Heart left ventricle (tissue), 13 donors: ENCODE results near the gene ARRB1.

Experiments
- POLR2A ChIP-seq, 2 donors: fragments of 450-650 bp; IDR thresholded peaks; one replicate each; pipeline ENCODE4 v1.6.1; 2017; ENCODE audit warnings: antibody characterized with exemption in 2 of 2, mild to moderate bottlenecking in 2 of 2, moderate library complexity in 2 of 2
- TF ChIP-seq, protein P1 (sequence below), 12 donors: fragments of 200-600 bp; sonication (generic) in 4 of 12; IDR thresholded peaks; one replicate each; pipeline versions ENCODE4 v1.5.0 to v1.8.0; 2018 to 2022; ENCODE audit warnings: antibody characterized with exemption in 12 of 12, mild to moderate bottlenecking in 5 of 12
- donor health status: ischemic (EF 13 %, LVEDD 7.1; RV severe dilation, severe dysfunction).
- donor health status: DM: no; HTN: yes; CAD: no.
- donor health status: DM: no; HTN: no; CAD: no.
- donor health status: ischemic (EF 25% LVEDD 6.9; RV normal size, moderate dysfunction).
- donor health status: ischemic (EF 25% LVEDD 5.7; RV mildly dilated, moderate dysfunction).
- donor health status: ischemic (EF 35%, LVEDD 5.7; RV mildly dilated, moderate dysfunction).
- donor health status: nonischemic (EF 11% LVEDD 7.7; RV severe dilation, severe dysfunction).
- donor health status: DM: yes; HTN: yes; CAD: no.
- donor health status: PGD.
- donor health status: ischemic (EF 29% LVEDD 5.4; RV normal size, mild dysfunction).
- donor health status: nonischemic (EF 23%, LVEDD 6.1; RV moderate dilation, normal function).

DNA sequence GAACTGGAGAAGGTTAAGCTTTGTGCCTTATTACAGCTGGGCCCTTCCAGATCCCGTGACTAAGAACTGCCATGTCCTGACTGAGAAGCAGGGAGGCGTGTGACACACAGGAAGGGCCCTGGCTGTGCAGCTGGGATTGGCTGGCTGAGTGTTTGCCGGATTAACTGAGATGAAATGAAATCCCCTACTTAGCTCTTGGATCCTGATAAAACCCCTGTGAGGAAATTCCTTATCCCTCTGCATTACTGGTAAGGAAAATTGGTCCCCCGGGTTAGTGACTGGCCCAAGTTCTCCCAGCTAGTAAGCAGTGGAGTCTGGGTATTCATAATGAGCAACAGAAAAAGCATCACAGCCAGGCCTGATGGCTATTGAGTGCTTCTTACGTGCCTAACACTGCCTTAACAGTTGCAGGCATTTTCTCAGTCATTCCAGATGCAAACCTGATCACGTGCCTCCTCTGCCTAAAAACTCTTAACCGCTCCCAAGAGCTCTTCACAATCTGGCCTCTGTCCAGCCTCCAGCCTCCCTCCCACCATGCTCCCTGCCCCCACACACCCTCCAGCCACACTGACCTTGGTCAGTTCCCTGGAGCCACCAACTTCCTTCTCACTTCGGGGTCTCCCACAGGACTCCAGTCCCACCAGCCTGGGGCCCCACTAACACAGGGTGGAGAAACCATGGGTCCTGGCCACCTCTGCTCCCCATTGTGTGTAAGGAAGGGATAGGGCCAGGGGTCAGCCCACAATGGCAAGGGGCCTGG is 37.8 kb downstream of the ARRB1 start:
- no peak for TF ChIP-seq POLR2A (IDR thresholded peaks at IDR 0.05)
- TF ChIP-seq, protein P1, sequence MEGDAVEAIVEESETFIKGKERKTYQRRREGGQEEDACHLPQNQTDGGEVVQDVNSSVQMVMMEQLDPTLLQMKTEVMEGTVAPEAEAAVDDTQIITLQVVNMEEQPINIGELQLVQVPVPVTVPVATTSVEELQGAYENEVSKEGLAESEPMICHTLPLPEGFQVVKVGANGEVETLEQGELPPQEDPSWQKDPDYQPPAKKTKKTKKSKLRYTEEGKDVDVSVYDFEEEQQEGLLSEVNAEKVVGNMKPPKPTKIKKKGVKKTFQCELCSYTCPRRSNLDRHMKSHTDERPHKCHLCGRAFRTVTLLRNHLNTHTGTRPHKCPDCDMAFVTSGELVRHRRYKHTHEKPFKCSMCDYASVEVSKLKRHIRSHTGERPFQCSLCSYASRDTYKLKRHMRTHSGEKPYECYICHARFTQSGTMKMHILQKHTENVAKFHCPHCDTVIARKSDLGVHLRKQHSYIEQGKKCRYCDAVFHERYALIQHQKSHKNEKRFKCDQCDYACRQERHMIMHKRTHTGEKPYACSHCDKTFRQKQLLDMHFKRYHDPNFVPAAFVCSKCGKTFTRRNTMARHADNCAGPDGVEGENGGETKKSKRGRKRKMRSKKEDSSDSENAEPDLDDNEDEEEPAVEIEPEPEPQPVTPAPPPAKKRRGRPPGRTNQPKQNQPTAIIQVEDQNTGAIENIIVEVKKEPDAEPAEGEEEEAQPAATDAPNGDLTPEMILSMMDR (IDR thresholded peaks at IDR 0.05) = no peak
